Measurements from ENCODE around the gene HPGD. TPM values are rescaled to one million over a fixed set of nuclear protein-coding genes. Genes with fewer than 3 reads are reported as not detected.
"Not testable (repeated sequence)": the region's sequence is repeated elsewhere in the genome, so short reads cannot be mapped to it uniquely, and the experiment has no call there.

HPGD gene
- total RNA-seq, 1 donor: 10.5 TPM

GRCh38 chr4:174512745-174513144, 9.5 kb downstream of the HPGD start:
- Histone ChIP-seq H3K9me3 (ENCODE audit: low read depth, low read length) (no peaks in the 10 kb centered on the region), H3K4me3 (ENCODE audit: low read length) (no peak overlapping the region), H3K27me3 (ENCODE audit: insufficient read depth, low read length) (no peaks in the 10 kb centered on the region), H3K4me1 (ENCODE audit: insufficient read depth, low read length) (no peaks in the 10 kb centered on the region)

- H3K4me1 ChIP-seq (ENCODE audit: insufficient read depth, low read length): no peaks in the 10 kb centered on the region
- no peaks in the 10 kb centered on the region for H3K9me3 ChIP-seq (ENCODE audit: low read depth, low read length)
- no peak overlapping the region for H3K4me3 ChIP-seq (ENCODE audit: low read length)
- no peaks in the 10 kb centered on the region for H3K27me3 ChIP-seq (ENCODE audit: insufficient read depth, low read length)
These were observed 16.4 kb downstream of the HPGD start for GRCh38 chr4:174505892-174506291.

GRCh38 chr4:174505007-174505406, 17.3 kb downstream of the HPGD start:
- no peaks in the 10 kb centered on the region for H3K27me3 ChIP-seq (ENCODE audit: insufficient read depth, low read length)
- H3K4me1 ChIP-seq (ENCODE audit: insufficient read depth, low read length): no peaks in the 10 kb centered on the region
- H3K4me3 ChIP-seq (ENCODE audit: low read length): no peak overlapping the region
- no peaks in the 10 kb centered on the region for H3K9me3 ChIP-seq (ENCODE audit: low read depth, low read length)

GRCh38 chr4:174503079-174503715, 19.1 kb downstream of the HPGD start:
- no peaks in the 10 kb centered on the region for H3K9me3 ChIP-seq (ENCODE audit: low read depth, low read length)
- H3K4me1 ChIP-seq (ENCODE audit: insufficient read depth, low read length): no peaks in the 10 kb centered on the region
- H3K27me3 ChIP-seq (ENCODE audit: insufficient read depth, low read length): no peaks in the 10 kb centered on the region
- no peak overlapping the region for H3K4me3 ChIP-seq (ENCODE audit: low read length)

- Histone ChIP-seq H3K27me3 (ENCODE audit: insufficient read depth, low read length) (no peaks in the 10 kb centered on the region), H3K9me3 (ENCODE audit: low read depth, low read length) (no peaks in the 10 kb centered on the region), H3K4me3 (ENCODE audit: low read length) (no peak overlapping the region), H3K4me1 (ENCODE audit: insufficient read depth, low read length) (no peaks in the 10 kb centered on the region)
These were observed 25.5 kb downstream of the HPGD start for GRCh38 chr4:174496631-174497432.

GRCh38 chr4:174495626-174496025, 26.7 kb downstream of the HPGD start:
- Histone ChIP-seq H3K27me3 (ENCODE audit: insufficient read depth, low read length) (no peaks in the 10 kb centered on the region), H3K4me1 (ENCODE audit: insufficient read depth, low read length) (no peaks in the 10 kb centered on the region), H3K9me3 (ENCODE audit: low read depth, low read length) (no peaks in the 10 kb centered on the region), H3K4me3 (ENCODE audit: low read length) (no peak overlapping the region)

GRCh38 chr4:174494726-174495125, 27.6 kb downstream of the HPGD start:
- H3K4me1 ChIP-seq (ENCODE audit: insufficient read depth, low read length): no peaks in the 10 kb centered on the region
- H3K27me3 ChIP-seq (ENCODE audit: insufficient read depth, low read length): no peaks in the 10 kb centered on the region
- H3K9me3 ChIP-seq (ENCODE audit: low read depth, low read length): no peaks in the 10 kb centered on the region
- no peak overlapping the region for H3K4me3 ChIP-seq (ENCODE audit: low read length)

GRCh38 chr4:174494146-174494545, 28.1 kb downstream of the HPGD start:
- Histone ChIP-seq H3K27me3 (ENCODE audit: insufficient read depth, low read length) (no peaks in the 10 kb centered on the region), H3K9me3 (ENCODE audit: low read depth, low read length) (no peaks in the 10 kb centered on the region), H3K4me3 (ENCODE audit: low read length) (no peak overlapping the region), H3K4me1 (ENCODE audit: insufficient read depth, low read length) (no peaks in the 10 kb centered on the region)

- H3K27me3 ChIP-seq (ENCODE audit: insufficient read depth, low read length): no peaks in the 10 kb centered on the region
- no peak overlapping the region for H3K4me3 ChIP-seq (ENCODE audit: low read length)
- H3K9me3 ChIP-seq (ENCODE audit: low read depth, low read length): no peaks in the 10 kb centered on the region
- no peaks in the 10 kb centered on the region for H3K4me1 ChIP-seq (ENCODE audit: insufficient read depth, low read length)
These were observed 31.8 kb downstream of the HPGD start for GRCh38 chr4:174490451-174490961.

GRCh38 chr4:174488368-174488767, 33.9 kb downstream of the HPGD start:
- H3K27me3 ChIP-seq (ENCODE audit: insufficient read depth, low read length); H3K4me1 ChIP-seq (ENCODE audit: insufficient read depth, low read length); H3K4me3 ChIP-seq (ENCODE audit: low read length); H3K9me3 ChIP-seq (ENCODE audit: low read depth, low read length): not testable (repeated sequence)

GRCh38 chr4:174485025-174485424, 37.3 kb downstream of the HPGD start:
- no peaks in the 10 kb centered on the region for H3K9me3 ChIP-seq (ENCODE audit: low read depth, low read length)
- H3K27me3 ChIP-seq (ENCODE audit: insufficient read depth, low read length): no peaks in the 10 kb centered on the region
- H3K4me3 ChIP-seq (ENCODE audit: low read length): no peak overlapping the region
- no peaks in the 10 kb centered on the region for H3K4me1 ChIP-seq (ENCODE audit: insufficient read depth, low read length)

GRCh38 chr4:174483792-174484191, 38.5 kb downstream of the HPGD start:
- H3K9me3 ChIP-seq (ENCODE audit: low read depth, low read length): no peaks in the 10 kb centered on the region
- no peaks in the 10 kb centered on the region for H3K4me1 ChIP-seq (ENCODE audit: insufficient read depth, low read length)
- H3K4me3 ChIP-seq (ENCODE audit: low read length): no peak overlapping the region
- no peaks in the 10 kb centered on the region for H3K27me3 ChIP-seq (ENCODE audit: insufficient read depth, low read length)

GRCh38 chr4:174479140-174479539, 43.1 kb downstream of the HPGD start:
- H3K27me3 ChIP-seq (ENCODE audit: insufficient read depth, low read length): no peaks in the 10 kb centered on the region
- H3K4me3 ChIP-seq (ENCODE audit: low read length): no peak overlapping the region
- no peaks in the 10 kb centered on the region for H3K4me1 ChIP-seq (ENCODE audit: insufficient read depth, low read length)
- H3K9me3 ChIP-seq (ENCODE audit: low read depth, low read length): no peaks in the 10 kb centered on the region

- H3K4me3 ChIP-seq (ENCODE audit: low read length): no peak overlapping the region
- no peaks in the 10 kb centered on the region for H3K9me3 ChIP-seq (ENCODE audit: low read depth, low read length)
- no peaks in the 10 kb centered on the region for H3K4me1 ChIP-seq (ENCODE audit: insufficient read depth, low read length)
- H3K27me3 ChIP-seq (ENCODE audit: insufficient read depth, low read length): no peaks in the 10 kb centered on the region
These were observed 46.8 kb downstream of the HPGD start for GRCh38 chr4:174475528-174475927.

GRCh38 chr4:174474457-174475075, 47.7 kb downstream of the HPGD start:
- H3K27me3 ChIP-seq (ENCODE audit: insufficient read depth, low read length): no peaks in the 10 kb centered on the region
- H3K9me3 ChIP-seq (ENCODE audit: low read depth, low read length): no peaks in the 10 kb centered on the region
- H3K4me3 ChIP-seq (ENCODE audit: low read length): no peak overlapping the region
- H3K4me1 ChIP-seq (ENCODE audit: insufficient read depth, low read length): no peaks in the 10 kb centered on the region

Data from mononuclear cell (primary cell).